KMS-11 (cell line): ENCODE measurements around the gene SHROOM1.

Experiments
- H2AFZ ChIP-seq: fragments of 200-600 bp; sonication (generic); 2 replicates; pipeline ENCODE4 v1.6.1; 2016; ENCODE audit warnings: antibody characterized with exemption, mixed run types, low read depth
- H3K27ac ChIP-seq: fragments of 200-600 bp; sonication (generic); 2 replicates; pipeline ENCODE4 v1.6.1; 2016; ENCODE audit warnings: mild to moderate bottlenecking, mixed run types
- H3K27me3 ChIP-seq: fragments of 200-600 bp; sonication (generic); 2 replicates; pipeline ENCODE4 v1.6.1; 2017; ENCODE audit warnings: mild to moderate bottlenecking, low read depth, mixed run types, moderate library complexity; ENCODE audit not compliant: insufficient read depth
- H3K36me3 ChIP-seq: fragments of 200-600 bp; sonication (generic); 2 replicates; pipeline ENCODE4 v1.6.1; 2017; ENCODE audit warnings: mild to moderate bottlenecking, mixed run types; ENCODE audit not compliant: insufficient read depth
- H3K4me1 ChIP-seq: fragments of 200-600 bp; sonication (generic); 2 replicates; pipeline ENCODE4 v1.6.1; 2016; ENCODE audit warnings: mild to moderate bottlenecking, low read depth, mixed run types; ENCODE audit not compliant: poor library complexity, severe bottlenecking
- H3K4me2 ChIP-seq: fragments of 200-600 bp; sonication (generic); 2 replicates; pipeline ENCODE4 v1.7.0; 2016; ENCODE audit warnings: mild to moderate bottlenecking, mixed run types
- H3K4me3 ChIP-seq: fragments of 200-600 bp; sonication (generic); IDR thresholded peaks from 2 replicates; pipeline ENCODE4 v1.6.1; 2017; ENCODE audit warnings: low read depth, low read length, mixed read lengths; ENCODE audit not compliant: insufficient read depth
- H3K79me2 ChIP-seq: fragments of 200-600 bp; sonication (generic); 2 replicates; pipeline ENCODE4 v1.6.1; 2016; ENCODE audit warnings: low read depth, mixed run types; ENCODE audit not compliant: insufficient read depth
- H3K9ac ChIP-seq: fragments of 200-600 bp; sonication (generic); 2 replicates; pipeline ENCODE4 v1.6.1; 2016; ENCODE audit warnings: mild to moderate bottlenecking, mixed run types
- H4K20me1 ChIP-seq: fragments of 200-600 bp; sonication (generic); 2 replicates; pipeline ENCODE4 v1.6.1; 2016; ENCODE audit warnings: mild to moderate bottlenecking, mixed run types; ENCODE audit not compliant: insufficient read depth
- CTCF ChIP-seq: fragments of 200-600 bp; sonication (generic); conservative IDR thresholded peaks from 2 replicates; pipeline ENCODE4 v1.6.1; 2017; ENCODE audit warnings: low read depth, mild to moderate bottlenecking, antibody characterized with exemption, low read length, moderate library complexity, mixed read lengths

SHROOM1 gene

GRCh38 chr5:132829742-132830435 lies 558 bp downstream of the SHROOM1 start:
- Histone ChIP-seq H2AFZ (peak overlapping the region; percentile 93), H3K36me3 (no peaks in the 10 kb centered on the region), H3K4me3 (no peak overlapping the region), H3K9ac (peak overlapping the region; percentile 83), H3K27me3 (no peaks in the 10 kb centered on the region), H3K27ac (no peak overlapping the region), H3K4me1 (peaks cover 8% of the 10 kb centered on the region), H4K20me1 (no peaks in the 10 kb centered on the region), H3K79me2 (no peaks in the 10 kb centered on the region), H3K4me2 (peak overlapping the region; percentile 53)
- TF ChIP-seq CTCF = peak; percentile 59

GRCh38 chr5:132828846-132829494 lies 1.5 kb downstream of the SHROOM1 start:
- H3K4me3 ChIP-seq = no peak overlapping the region

DNA sequence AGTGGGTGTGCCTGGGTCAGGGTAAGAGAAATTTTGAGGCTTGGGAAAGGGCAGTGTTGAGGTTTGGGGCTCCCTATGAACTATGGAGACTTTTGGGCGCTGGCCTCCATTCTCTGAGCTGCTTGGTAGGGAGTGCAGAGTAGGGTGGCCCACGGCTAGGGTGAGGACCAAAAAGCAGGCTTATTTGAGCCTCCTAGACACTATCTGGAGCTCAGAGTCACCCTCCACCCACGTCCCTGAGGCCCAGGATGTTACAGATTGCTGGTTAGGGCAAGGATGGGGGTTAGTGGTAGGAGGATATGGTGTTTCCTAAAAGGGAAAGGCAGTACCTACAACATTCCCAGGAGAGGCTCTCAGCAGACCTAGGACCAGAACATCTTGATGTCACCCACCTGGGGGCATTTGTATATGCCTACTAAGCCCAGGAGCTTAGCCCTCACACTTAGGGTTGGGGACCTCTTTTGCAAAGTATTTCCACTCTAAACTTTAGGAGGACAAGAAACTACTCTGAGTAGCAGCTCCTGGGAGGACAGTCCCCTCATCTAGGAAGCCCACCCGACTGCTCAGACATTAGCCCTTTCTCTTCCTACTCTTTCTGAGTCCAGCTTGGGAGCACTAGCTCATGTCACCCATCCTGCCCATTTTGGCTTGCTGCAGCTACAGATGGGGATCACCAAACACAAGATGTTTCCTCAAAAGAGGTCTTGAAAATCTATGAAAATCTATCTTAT lies 2.3 kb downstream of the SHROOM1 start:
- Histone ChIP-seq H3K4me3 (no peak overlapping the region), H3K27me3 (no peaks in the 10 kb centered on the region)

More at GRCh38 chr5:132828846-132829494, 1.5 kb downstream of the SHROOM1 start:
- Histone ChIP-seq H3K27me3 (no peaks in the 10 kb centered on the region), H3K79me2 (no peaks in the 10 kb centered on the region), H3K27ac (no peak overlapping the region), H3K4me1 (peaks cover 8% of the 10 kb centered on the region), H2AFZ (no peak overlapping the region), H4K20me1 (no peaks in the 10 kb centered on the region), H3K4me2 (no peak overlapping the region; the same call in 1 of the 2 replicates), H3K9ac (no peak overlapping the region), H3K36me3 (no peaks in the 10 kb centered on the region)
- no peak for TF ChIP-seq CTCF

More for the DNA sequence above, 2.3 kb downstream of the SHROOM1 start:
- H4K20me1 ChIP-seq = no peaks in the 10 kb centered on the region
- no peak overlapping the region for H2AFZ ChIP-seq
- no peak for TF ChIP-seq CTCF
- no peak overlapping the region for H3K9ac ChIP-seq
- H3K4me1 ChIP-seq = peaks cover 8% of the 10 kb centered on the region
- no peaks in the 10 kb centered on the region for H3K36me3 ChIP-seq
- H3K27ac ChIP-seq = no peak overlapping the region
- H3K4me2 ChIP-seq = no peak overlapping the region
- no peaks in the 10 kb centered on the region for H3K79me2 ChIP-seq
